Pulmonary artery endothelial cell (primary cell): ENCODE data around the gene IPO4. TPM values are rescaled to one million over a fixed set of nuclear protein-coding genes. Genes with fewer than 3 reads are reported as not detected.

Experiments used
- DNase-seq: peaks from one replicate; pipeline ENCODE4 v3.0.0-alpha.2; 2011; ENCODE audit warnings: low read depth, low spot score
- total RNA-seq: library from RNA; depleted of rRNA; stranded (reverse); fragments of >200 nt; gene quantifications from 2 replicates; pipeline ENCODE4 v1.2.3, GENCODE V29; 2014

IPO4 gene
- total RNA-seq, 1 donor from 2014 or later, result 58.4 TPM

- DNase-seq, result no peak
These were observed 5.7 kb upstream of the IPO4 start for GRCh38 chr14:24194186-24194872.

DNA sequence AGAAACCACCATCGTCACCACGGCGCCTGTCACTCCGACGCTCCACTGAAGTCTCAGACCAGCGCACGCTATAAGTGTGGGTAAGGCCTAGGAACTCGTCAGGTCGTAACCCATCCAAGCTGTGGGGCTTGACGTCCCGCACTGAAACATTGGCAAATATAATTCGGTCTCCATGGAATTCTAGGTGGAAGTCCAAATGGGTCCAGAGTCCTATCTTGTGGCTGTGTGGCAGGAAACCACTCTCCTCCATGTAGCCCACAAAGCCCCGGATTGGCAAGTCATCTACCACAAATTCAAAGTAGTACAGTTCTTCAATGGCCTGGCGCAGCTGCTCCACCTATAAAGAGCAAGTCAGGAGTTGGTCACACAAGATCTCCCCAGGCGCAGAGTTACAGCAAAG lies 4.3 kb upstream of the IPO4 start:
- DNase-seq, result no peak

DNA sequence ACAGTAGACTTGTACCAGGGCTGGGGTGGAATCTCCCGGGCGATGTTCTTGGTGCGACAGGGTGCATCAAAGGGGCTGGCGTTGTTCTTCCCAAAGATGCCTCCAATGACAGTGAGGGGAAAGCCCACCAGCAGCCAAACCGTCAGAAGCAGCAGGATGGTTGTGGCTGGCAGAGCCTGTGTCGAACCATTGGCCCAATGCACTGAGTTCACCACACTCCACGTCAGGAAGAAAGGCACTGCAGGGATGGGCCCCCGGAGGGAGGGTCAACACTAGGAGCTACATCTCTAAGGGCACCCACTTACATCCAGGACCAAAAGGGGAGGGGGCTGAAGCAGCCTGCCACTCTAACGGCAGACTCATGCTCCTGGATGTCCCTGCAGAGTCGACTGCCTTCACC lies 1.8 kb upstream of the IPO4 start:
- no peak for DNase-seq

DNA sequence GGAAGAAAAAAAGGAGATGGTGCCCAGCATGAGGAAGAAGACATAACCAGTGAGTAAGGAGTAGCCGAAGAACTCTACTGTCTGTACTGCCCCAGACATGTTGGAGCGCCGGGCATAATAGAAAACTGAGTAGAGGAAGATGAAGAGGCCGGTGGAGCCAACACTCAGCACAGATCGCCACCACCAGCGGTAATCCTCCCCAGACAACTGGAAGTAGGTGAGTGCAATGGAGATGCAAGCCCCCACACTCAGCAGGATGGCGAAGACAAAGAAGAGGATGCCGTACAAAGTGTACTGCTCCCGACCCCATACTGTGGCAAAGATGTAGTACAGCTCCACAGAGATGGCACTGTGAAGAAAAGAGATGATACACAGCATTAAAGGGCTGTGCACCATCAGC lies 844 bp upstream of the IPO4 start:
- DNase-seq, result no peak

- DNase-seq, result no peak
These were observed 401 bp upstream of the IPO4 start for GRCh38 chr14:24189059-24189375.

DNA sequence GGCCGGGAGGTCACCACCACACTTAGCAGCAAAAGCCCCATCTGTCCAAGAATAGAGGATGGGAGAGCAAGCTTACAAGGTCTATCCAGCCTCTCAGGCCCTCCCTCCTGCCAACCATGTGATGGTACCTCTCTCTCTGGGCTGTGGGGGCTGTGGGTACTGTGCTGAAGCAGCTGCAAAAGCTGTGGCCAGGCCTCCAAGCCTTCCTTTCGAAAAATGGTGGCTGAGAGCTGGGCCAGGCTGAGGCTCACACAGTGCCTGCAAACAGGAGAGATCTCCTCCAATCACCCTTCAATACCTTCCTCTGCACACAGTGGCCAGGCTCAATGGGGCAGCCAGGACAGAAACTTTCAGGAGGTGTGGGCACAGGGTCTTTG lies 1.1 kb downstream of the IPO4 start:
- no peak for DNase-seq

GRCh38 chr14:24186831-24187538 lies 1.6 kb downstream of the IPO4 start:
- DNase-seq, result no peak

DNA sequence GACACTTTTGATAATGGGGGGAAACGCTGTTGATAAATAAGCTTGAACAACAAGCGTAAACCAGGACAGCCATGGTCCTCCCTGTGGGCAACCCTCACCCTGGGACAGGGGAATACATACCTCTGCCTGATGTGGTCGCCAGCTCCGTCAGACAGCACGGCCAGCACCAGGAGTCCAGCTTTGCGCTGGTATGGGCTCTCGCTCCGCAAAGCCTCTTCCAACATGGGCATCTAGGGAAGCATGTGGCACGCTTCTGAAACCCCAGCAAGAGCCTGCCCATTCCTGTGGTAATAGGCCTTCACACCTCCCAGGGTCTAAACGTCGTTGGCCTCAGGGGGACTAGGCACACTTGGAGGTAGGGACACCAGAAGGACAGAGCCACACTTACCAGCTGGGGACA lies 2.9 kb downstream of the IPO4 start:
- no peak for DNase-seq

DNA sequence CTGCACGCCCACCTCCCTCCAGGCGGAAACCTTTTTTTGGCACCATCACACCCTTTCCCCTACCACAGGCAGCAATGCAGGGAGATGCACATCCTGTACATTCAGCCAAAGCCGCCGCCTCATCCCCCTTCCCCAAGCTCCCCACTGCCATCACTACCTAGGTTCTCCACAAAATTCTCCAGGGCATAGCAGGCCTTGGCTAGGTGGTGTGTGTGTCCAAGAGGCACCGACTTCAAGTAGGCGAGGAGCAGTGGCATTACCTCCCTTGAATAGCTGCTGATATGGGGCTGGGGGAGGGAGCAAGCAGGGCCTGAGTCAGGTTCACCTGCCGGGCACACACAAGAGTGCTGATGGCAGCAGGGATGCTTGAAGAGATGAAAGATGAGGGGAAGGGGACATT lies 3.6 kb downstream of the IPO4 start:
- no peak for DNase-seq

- no peak for DNase-seq
These were observed 4.3 kb downstream of the IPO4 start for GRCh38 chr14:24184104-24184970.

DNA sequence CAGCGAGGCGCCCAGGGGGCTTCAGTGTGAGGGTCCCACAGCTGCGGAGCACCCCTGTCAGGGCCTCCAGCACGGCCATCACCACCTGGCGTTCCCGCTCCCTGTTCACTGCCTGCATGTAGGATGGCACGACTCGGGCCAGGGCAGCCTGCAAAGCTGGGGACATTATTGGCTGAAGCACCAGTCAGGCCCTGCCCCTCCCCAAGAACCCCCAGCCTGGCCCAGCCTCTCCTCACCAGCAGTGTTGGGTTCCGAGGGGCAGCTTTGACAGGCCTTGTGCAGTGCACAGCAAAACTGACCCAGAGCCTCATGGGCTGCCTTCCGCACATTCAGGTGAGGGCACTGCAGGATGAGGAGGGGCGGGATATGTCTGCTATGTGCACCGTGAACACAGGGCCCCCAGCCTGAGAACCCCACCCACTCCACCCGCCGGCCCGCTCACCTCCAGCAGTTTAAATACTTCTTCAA lies 5.6 kb downstream of the IPO4 start:
- no peak for DNase-seq

DNA sequence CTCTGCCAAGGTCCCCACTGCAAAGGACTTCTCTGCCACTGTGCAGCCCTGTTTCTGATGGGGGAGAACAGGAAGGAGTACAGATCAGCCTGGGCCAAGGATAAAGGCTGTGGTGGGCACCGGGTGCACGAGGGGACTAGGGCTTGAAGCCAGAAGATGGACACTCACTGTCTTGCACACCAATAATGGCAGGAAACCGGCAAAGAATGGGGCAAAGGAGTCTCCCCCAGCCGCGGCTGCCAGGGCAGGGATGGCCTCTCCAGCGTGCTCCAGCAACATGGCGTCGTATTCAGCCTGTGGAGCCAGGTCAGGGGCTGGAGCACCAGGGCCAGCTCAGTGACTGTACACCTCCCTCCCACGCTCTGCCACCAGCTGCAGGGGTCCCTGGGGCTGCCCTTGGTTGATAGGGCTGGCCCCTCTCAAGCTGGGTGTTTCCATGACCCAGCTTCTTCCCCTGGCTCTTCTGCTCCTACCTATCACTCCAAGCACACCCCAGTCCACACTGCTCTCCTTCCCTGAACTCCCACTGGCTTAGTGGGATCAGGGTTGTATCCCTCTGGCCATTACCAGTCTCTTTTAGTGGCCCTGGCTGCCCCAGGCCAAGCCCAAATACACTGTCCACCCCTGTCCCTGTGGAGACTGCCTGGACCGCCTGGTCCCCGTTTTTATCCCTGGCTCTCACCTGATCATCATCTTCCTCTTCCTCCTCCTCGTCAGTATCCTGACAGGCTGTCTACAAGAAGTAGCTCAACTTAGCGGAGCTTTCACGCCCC lies 6.3 kb downstream of the IPO4 start:
- DNase-seq, result no peak

GRCh38 chr14:24181371-24182077 lies 7.1 kb downstream of the IPO4 start:
- DNase-seq, result no peak

GRCh38 chr14:24179961-24180796 lies 8.4 kb downstream of the IPO4 start:
- peak; percentile 29 for DNase-seq

GRCh38 chr14:24179294-24179960 lies 9.2 kb downstream of the IPO4 start:
- DNase-seq, result no peak

- no peak for DNase-seq
These were observed 10.0 kb downstream of the IPO4 start for GRCh38 chr14:24178399-24179178.

- DNase-seq, result no peak
These were observed 10.7 kb downstream of the IPO4 start for GRCh38 chr14:24177891-24178290.

DNA sequence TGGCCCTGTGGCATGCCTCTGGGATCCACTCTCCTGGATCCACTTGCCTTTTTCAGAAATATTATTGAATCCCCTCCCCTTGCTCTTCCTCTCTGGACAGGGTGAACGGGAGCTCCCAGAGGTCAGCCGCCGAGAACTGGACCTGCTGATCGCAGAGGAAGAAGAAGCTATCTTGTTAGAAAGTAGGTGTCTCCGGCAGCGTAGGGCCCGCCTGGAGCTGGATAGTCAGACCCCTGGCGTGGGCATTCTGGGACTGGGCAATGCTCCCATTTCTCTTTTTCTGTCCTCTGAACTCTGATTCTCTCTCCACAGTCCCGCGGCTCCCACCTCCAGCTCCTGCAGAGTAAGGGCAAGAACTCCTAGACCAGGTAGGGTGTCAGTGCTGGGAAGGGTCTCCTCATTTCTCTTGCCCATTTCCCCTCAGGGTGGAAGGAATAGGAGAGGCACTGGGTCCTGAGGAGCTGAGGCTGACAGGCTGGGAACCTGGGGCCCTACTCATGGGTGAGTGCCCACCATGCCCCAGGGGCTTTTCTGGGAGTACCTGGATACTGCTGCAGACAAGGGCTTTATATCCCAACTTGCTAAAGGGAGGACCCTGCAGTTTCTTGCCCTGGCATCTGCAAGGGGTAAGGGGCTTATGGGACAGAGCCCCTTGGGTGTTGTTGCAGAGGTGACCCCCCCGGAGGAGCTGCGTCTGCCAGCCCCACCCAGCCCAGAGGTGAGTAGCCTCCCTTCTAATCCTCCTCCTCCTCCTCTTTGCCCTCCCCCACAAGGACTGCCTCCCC lies 11.4 kb downstream of the IPO4 start:
- DNase-seq, result no peak
